Measurements from ENCODE around the gene PRRC2B.
"Not testable (repeated sequence)": the region's sequence is repeated elsewhere in the genome, so short reads cannot be mapped to it uniquely, and the experiment has no call there.

The PRRC2B gene

GRCh38 chr9:131391020-131391419, 2.9 kb upstream of the PRRC2B start:
- no peak for DNase-seq

DNA sequence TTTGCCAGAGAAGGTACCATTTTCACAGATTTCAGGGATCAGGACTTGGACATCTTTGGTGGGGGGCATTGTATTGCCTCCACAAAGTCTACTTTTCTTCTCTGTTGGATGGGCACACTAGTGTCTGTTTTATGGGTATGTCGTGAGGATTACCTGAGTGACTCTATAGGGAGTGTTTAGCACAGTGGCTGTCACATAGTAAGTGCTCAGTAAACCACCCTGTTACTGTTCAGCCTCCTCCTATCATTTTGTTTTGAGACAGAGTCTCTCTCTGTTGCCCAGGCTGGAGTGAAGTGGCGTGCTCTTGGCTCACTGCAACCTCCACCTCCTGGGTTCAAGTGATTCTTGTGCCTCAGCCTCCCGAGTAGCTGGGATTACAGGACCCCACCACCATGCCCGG, 2.4 kb upstream of the PRRC2B start:
- no peak for DNase-seq

DNA sequence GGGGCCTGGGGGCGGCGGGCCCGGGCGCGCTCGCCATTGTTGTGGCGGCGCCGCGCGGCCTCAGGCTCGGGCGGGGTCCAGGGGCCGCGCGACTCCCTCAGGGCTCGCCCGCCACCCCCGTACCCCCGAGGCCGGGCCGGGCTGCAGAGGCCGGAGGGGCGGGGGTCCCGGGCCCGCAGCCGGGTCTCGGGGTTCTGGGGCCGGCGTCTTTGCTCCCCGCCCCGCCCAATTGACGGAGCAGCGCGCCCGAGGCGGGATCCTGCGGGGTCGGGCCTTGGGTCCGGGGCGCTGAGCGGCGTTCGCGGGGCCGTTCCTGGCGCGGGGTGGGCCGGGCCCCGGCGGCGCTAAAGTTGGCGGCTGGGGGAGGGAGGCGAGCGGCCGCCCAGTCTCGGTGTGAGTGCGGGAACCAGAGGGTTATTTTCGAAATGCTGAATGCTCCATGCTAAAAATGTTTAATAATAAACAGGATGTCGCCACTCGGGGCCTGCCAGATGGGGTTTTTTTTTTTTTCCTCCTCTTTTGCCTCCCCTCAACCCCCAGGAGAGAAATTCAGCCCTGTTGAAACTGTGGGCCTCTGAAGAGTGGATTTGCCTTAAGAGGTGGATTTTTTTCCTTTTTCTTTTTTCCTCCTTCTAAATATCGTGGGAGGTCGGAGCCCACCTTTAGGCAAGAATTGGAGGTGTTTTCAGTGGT, 724 bp downstream of the PRRC2B start:
- no peak for DNase-seq

DNA sequence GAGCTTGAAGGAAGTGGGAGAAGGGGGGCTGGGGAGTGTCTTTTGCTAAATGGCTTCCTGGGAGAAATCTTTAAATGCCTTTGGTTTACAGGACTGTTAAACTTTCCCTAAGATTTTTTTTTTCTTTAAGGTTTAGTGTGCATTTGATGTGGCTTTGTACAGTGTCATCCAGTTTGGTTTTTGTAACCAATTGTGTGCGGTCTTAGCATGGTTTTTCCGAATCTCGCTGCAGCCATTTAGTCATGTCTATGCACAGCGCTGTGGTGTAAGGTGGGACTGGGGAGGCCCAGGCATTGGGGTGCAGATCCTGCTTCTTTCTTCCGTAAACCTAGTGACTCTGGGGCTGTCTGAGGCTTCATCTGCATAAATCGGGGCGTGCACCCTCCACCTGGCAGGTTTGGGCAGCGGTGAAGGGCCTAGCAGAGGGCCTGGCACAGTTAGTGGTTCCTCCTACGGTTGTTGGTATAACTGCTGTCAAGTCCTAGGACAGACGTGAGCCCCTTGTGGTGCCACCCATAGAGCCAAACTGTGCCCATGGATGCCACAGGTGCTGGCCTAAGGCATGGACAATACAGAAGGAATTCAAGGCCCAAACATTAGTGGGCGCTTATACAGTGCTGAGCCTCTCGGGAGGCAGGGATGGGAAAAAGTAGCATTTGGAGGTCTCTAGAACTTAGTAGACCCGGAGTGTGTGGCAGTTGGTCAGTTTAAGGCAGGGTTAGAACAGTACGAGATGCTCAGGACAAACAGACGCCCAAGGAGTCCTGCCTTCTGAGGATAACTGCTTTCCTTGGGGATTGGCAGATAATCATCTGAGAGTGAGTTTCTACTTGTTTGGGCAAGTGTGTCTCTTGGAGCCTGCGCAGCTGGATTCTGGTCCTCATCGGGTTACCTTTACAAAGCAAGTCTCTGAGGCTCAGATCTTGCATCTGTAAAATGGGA, 1.5 kb downstream of the PRRC2B start:
- DNase-seq = no peak

- not testable (repeated sequence) for DNase-seq
Observed at GRCh38 chr9:131396099-131396479, 2.2 kb downstream of the PRRC2B start.

GRCh38 chr9:131396626-131397025, 2.7 kb downstream of the PRRC2B start:
- no peak for DNase-seq

- DNase-seq = no peak
Observed at GRCh38 chr9:131397100-131397790, 3.4 kb downstream of the PRRC2B start.

DNA sequence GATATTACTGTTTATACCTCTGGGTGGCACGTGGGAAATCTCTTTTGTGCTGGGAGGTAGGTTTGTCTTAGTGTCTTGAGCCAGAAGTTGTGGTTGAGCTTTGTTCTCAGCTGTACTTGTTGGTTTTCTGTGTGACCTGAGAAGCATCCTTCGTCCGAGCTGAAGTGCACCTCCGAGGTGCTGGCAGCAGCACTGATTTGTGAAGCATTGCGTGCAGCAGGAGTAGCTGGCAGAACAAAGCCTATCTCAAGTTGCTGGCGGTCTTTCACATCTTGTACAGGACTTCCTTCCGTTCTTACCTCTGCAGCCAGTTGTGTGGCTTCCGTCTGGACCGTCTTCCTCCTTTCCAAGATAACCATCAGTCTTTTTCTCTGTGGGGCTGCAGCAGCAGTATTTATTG, 4.3 kb downstream of the PRRC2B start:
- DNase-seq = no peak

GRCh38 chr9:131399972-131400371, 6.1 kb downstream of the PRRC2B start:
- no peak for DNase-seq

- DNase-seq = no peak
Observed at GRCh38 chr9:131400627-131401026, 6.7 kb downstream of the PRRC2B start.

GRCh38 chr9:131402073-131402472, 8.2 kb downstream of the PRRC2B start:
- no peak for DNase-seq

- no peak for DNase-seq
Observed at GRCh38 chr9:131402738-131403492, 9.0 kb downstream of the PRRC2B start.

DNA sequence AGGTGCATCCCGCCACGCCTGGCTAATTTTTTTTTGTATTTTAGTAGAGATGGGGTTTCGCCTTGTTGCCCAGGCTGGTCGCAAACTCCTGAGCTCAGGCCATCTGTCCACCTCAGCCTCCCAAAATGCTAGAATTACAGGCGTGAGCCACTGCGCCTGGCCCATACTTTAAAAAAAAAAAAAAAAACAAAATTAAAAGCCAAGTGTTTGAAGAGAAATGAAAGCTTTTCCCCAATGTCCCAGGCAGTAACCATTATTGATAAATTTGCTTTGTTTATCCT, 9.5 kb downstream of the PRRC2B start:
- DNase-seq = no peak

- no peak for DNase-seq
Observed at GRCh38 chr9:131404581-131404980, 10.7 kb downstream of the PRRC2B start.

GRCh38 chr9:131404987-131405386, 11.1 kb downstream of the PRRC2B start:
- DNase-seq = no peak

DNA sequence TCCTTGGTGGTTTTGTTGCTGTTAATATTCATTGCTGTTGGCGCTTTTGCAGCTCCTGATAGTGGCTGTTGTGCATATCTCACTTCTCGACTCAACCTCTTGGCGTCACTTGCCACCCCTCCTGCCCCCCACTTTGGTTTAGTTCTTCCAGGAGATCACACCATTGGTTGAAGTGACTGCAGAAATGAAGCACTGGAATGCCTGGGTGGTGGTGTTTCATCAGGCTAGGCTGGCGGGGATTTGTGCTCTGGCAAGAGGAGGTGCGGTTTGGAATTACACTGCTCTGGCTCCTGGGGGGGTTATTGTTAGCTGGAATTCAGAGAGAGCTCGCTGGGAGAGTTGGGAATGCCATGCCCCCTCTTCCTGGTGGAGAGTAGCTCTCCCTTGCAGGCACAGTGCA, 11.5 kb downstream of the PRRC2B start:
- DNase-seq = no peak

DNA sequence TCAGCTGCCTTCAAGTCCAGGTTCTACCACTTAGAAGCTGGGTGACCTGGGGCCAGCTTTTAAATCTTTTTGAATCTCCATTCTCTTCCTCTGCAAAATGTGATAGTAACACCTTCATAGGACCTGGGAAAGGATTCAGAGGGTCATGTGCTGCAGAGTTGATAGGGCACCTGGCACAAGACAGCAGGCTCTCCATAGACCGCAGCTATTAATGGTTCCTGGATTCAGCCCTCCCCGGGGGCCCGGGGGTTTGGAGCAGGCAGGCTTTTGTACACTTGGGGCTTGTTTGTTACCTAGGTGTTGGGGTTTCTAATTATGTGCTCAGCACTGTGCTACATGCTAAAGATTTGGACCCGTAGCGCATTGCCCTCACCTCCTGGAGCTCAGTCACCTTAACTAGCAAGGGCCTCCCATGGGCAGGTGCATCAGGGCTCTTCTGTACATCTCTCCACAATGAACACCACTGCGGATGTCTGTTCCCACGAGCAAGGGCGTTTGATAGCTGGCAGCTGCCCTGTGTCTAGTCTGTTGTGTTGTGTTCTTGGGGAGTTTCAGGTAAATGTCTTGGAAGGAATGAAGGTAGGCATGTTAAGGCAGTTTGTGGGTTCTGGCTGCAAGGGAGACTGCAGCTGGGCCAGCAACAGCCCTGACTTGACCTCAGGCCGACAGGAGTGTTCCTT, 12.1 kb downstream of the PRRC2B start:
- no peak for DNase-seq

DNA sequence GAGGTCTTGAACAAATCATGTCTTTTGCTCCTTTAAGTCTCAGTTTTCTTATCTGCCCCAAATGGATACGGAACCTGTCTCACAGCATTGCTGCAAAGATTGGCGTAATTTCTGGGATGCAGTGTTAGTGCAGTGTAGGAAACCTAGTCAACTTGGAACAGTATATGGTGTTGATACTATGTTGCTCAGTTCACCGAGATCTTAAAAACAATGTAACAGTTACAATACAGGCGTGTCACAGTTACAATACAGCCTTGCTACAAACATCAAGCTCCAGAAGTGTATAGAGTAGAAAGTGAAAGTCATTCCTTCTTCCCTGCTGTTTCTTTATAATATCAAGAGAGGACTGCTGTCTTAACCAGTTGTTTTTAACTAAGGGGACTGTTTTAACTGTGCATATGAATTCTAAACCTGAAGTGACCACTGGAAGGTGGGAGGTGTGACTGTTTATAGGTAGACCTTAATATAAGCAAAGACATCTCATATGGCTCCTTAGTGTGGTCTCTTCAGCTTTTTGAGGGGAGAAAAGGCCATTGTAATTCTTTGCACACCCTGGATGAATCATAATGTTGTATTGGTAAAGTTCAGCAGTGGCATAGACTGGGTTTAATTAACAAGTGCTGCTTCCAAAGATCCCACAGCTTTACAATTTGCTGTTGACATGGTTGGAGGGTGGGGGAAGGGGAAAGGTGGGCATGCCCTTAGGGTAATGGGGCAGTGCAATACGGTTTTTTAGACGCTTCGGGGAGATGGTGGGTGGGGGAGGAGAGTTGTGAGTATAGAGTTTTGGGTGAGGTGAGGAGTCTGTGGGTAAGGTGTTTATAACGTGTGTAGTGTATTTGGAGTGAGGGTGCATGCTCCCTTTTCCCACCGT, 12.9 kb downstream of the PRRC2B start:
- DNase-seq = no peak

DNA sequence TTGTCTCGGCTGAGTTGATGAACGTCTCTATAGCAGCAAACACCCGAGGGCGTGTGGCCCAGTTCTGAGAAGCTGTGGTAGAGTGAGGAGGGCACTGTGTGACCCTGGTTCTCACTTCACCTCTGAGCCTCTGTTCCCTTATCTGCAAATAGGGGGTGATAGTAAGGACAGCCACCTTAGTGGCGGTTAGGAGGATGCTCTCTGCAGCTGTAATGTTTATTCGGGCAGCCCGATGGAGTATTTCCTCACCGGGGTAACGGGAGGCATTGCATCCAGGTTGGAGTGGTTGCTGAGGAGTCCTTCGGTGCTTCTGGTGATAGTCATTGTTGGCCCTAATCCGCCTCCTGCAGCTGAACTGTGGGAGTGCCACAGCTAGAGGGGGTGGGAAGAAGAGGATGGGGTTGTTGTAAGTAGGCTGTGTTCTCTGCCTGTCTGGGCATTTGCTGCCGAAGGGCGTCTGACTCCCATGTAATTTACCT, 13.9 kb downstream of the PRRC2B start:
- DNase-seq = no peak

DNA sequence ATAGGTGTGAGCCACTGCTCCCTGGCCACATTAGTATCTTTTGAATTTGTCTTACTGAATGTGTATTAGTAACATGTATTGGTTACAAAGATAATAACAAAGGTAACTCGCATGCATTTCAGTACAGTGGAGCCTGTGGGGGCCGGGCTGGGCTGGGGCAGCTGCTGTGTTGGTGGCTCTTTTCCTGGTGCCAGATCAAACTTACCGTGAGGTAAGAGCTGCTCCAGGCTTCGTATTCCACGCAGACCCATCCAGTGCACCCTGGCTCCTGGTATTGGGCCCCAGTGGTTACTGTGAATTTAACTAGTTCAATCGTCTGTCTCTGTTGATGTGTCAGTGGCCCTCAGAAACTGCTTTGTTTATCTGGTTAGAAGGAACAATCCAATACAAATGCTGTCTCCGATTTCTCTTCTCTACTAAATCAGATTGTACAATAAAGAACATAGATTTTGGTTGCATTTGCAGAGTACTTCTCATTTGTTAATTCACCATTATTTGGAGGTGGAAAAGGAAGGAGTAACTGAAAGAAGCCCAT, 15.6 kb downstream of the PRRC2B start:
- DNase-seq = no peak

DNA sequence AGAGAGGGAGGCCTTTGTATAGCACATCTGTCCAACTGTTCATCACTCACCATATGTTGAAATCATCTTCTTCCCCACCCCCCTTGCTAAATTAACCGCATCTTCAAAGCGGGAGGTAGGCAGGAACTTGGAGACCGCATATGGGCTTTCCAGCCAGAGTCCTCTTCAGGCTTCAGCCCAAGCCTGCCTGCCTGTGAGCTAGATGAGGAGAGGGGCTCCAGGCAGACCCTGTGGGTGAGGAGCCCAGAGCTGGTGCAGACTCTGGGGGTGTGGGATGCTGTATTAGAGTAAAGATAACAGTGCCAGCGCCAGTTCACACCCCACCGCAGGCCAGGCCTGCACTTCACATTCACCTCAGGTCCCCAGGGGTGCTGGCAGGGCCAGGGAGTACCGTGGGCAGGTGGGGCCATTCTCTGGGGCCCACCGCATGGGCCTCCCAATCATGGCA, 16.2 kb downstream of the PRRC2B start:
- no peak for DNase-seq

All from NCI-H2107 (cell line).